CD4-positive, alpha-beta memory T cell (primary cell): ENCODE measurements around the gene RIPOR1. TPM values are rescaled to one million over a fixed set of nuclear protein-coding genes. Genes with fewer than 3 reads are reported as not detected.

ENCODE experiments used
- CTCF ChIA-PET: fragments of 350-600 bp; sonication (Branson Sonifier 250); formaldehyde crosslinking; loops from one replicate; lab custom pipeline; 2021; ENCODE audit warnings: inconsistent platforms; ENCODE audit not compliant: partially characterized antibody; lab: Charles Lee
- POLR2A ChIA-PET: fragments of 350-600 bp; sonication (Branson Sonifier 250); formaldehyde crosslinking; loops from one replicate; lab custom pipeline; 2021; ENCODE audit not compliant: partially characterized antibody; lab: Charles Lee
- DNase-seq, 5 donors: peaks; one replicate each; pipeline versions ENCODE4 v3.0.0 to v3.0.0-alpha.2; 2020 to 2022; ENCODE audit warnings: mixed read lengths in 1 of 5
- H3K27ac ChIP-seq: one replicate; pipeline ENCODE4 v1.7.0; 2013; ENCODE audit warnings: low read depth, low read length
- H3K27me3 ChIP-seq: 2 replicates; pipeline ENCODE4 v1.7.0; 2013; ENCODE audit warnings: mild to moderate bottlenecking, low read length, moderate library complexity; ENCODE audit not compliant: insufficient read depth
- H3K36me3 ChIP-seq: 2 replicates; pipeline ENCODE4 v1.7.0; 2013; ENCODE audit warnings: mild to moderate bottlenecking, low read length, moderate library complexity; ENCODE audit not compliant: insufficient read depth
- H3K4me1 ChIP-seq: 2 replicates; pipeline ENCODE4 v1.7.0; 2013; ENCODE audit warnings: mild to moderate bottlenecking, low read length, moderate library complexity; ENCODE audit not compliant: insufficient read depth
- H3K4me3 ChIP-seq, 2 donors: one replicate each; pipeline ENCODE4 v1.7.0; 2013; ENCODE audit warnings: low read length in 2 of 2, mild to moderate bottlenecking in 1 of 2
- H3K9me3 ChIP-seq, 2 donors: one replicate each; pipeline ENCODE4 v1.7.0; 2013; ENCODE audit warnings: low read length in 2 of 2, control low read depth in 1 of 2; ENCODE audit not compliant: control insufficient read depth in 1 of 2
- H3K27ac Mint-ChIP-seq, 7 donors: one replicate each; pipeline ENCODE4 v1.8.0; 2020 to 2021; ENCODE audit warnings: mixed read lengths in 7 of 7, mild to moderate bottlenecking in 6 of 7, inconsistent platforms in 3 of 7, moderate library complexity in 3 of 7
- H3K27me3 Mint-ChIP-seq, 2 donors: one replicate each; pipeline ENCODE4 v1.8.0; 2020 to 2021; ENCODE audit warnings: mixed read lengths in 2 of 2
- H3K36me3 Mint-ChIP-seq, 2 donors: one replicate each; pipeline ENCODE4 v1.8.0; 2020 to 2021; ENCODE audit warnings: mixed read lengths in 2 of 2, inconsistent platforms in 1 of 2, mild to moderate bottlenecking in 1 of 2
- H3K4me1 Mint-ChIP-seq, 4 donors: one replicate each; pipeline ENCODE4 v1.8.0; 2020 to 2021; ENCODE audit warnings: mixed read lengths in 4 of 4, mild to moderate bottlenecking in 1 of 4
- H3K4me3 Mint-ChIP-seq, 8 donors: one replicate each; pipeline ENCODE4 v1.8.0; 2020 to 2021; ENCODE audit warnings: mixed read lengths in 8 of 8, mild to moderate bottlenecking in 7 of 8, moderate library complexity in 6 of 8, inconsistent platforms in 3 of 8
- H3K9me3 Mint-ChIP-seq, 8 donors: one replicate each; pipeline ENCODE4 v1.8.0; 2020 to 2021; ENCODE audit warnings: mixed read lengths in 8 of 8, mild to moderate bottlenecking in 5 of 8, inconsistent platforms in 3 of 8, moderate library complexity in 1 of 8
- intact Hi-C: fragments of 100-400 bp; cut with micrococcal nuclease; formaldehyde crosslinking; loops from one replicate; pipeline ENCODE4 v1.15.1; 2023
- polyA plus RNA-seq, 2 donors: library from polyadenylated mRNA; unstranded; fragments of 300-500 nt; fragmentation: Illumina TruSeq; gene quantifications; one replicate each; pipeline ENCODE4 v1.2.3, GENCODE V29; 2021
- total RNA-seq, 2 experiments: library from RNA; stranded (reverse); gene quantifications; one replicate each; pipeline ENCODE4 v1.2.3, GENCODE V29; 2021

Gene RIPOR1
- total and polyA plus RNA-seq, 4 experiments from 2014 or later: 0.75 to 53.8 (median 26.9) TPM

- POLR2A ChIA-PET: interaction anchor here (2.4 to 20.3 kb wide), 3 partner anchors 13 to 94 kb away, joined by 5 to 706 read pairs (median 190); partner anchors contain the start of genes CARMIL2 and CTCF
- H3K36me3 ChIP-seq: no peaks in the 10 kb centered on the region
- no peaks in the 10 kb centered on the region for H3K27me3 ChIP-seq
- no peak for DNase-seq
- no peaks in the 10 kb centered on the region for H3K27me3 Mint-ChIP-seq
- no peak overlapping the region for H3K4me3 Mint-ChIP-seq
- CTCF ChIA-PET: interaction anchor here (1.6 to 9.3 kb wide), 3 partner anchors 10 to 97 kb away, joined by 3 to 361 read pairs (median 329); partner anchors contain the start of genes CARMIL2 and CTCF
- H3K4me1 ChIP-seq: peaks cover 45% of the 10 kb centered on the region
- peak overlapping the region; percentile 42 for H3K27ac ChIP-seq
- H3K4me3 ChIP-seq: no peak overlapping the region
- no peaks in the 10 kb centered on the region for H3K9me3 ChIP-seq
- peaks cover 4 to 6% of the 10 kb centered on the region in 2 donors for H3K36me3 Mint-ChIP-seq
- H3K27ac Mint-ChIP-seq: peak overlapping the region in 5 of 7 donors; percentile 23 to 85 (median 77)
- H3K9me3 Mint-ChIP-seq: no peaks in the 10 kb centered on the region
- peaks cover 29 to 55% (median 44%) of the 10 kb centered on the region in 4 donors for H3K4me1 Mint-ChIP-seq
- intact Hi-C loops: no loop called here
Observed at GRCh38 chr16:67549240-67549639, 20.6 kb downstream of the RIPOR1 start.

- Histone ChIP-seq H3K27ac (no peak overlapping the region), H3K9me3 (no peaks in the 10 kb centered on the region), H3K4me3 (no peak overlapping the region), H3K36me3 (no peaks in the 10 kb centered on the region), H3K27me3 (no peaks in the 10 kb centered on the region), H3K4me1 (peaks cover 51% of the 10 kb centered on the region)
- Mint-ChIP-seq H3K27me3 (no peaks in the 10 kb centered on the region), H3K4me1 (peaks cover 29 to 59% (median 46%) of the 10 kb centered on the region in 4 donors), H3K9me3 (no peaks in the 10 kb centered on the region), H3K4me3 (peak overlapping the region in 4 of 8 donors; percentile 0 to 40 (median 22)), H3K27ac (peak overlapping the region in 6 of 7 donors; percentile 23 to 88 (median 83)), H3K36me3 (peaks cover 4 to 6% of the 10 kb centered on the region in 2 donors)
- ChIA-PET POLR2A (interaction anchor here (1.6 to 20.3 kb wide), 3 partner anchors 12 to 93 kb away, joined by 4 to 706 read pairs (median 190); partner anchors contain the start of genes CARMIL2 and CTCF), CTCF (interaction anchor here (0.9 to 9.3 kb wide), 5 partner anchors 9 to 96 kb away, joined by 3 to 361 read pairs (median 31); partner anchors contain the start of genes CARMIL2 and CTCF)
- no peak for DNase-seq
- intact Hi-C loops: no loop called here
Observed at GRCh38 chr16:67549936-67550335, 21.3 kb downstream of the RIPOR1 start.

- no peak overlapping the region for H3K27ac Mint-ChIP-seq
- no peak overlapping the region for H3K4me3 ChIP-seq
- peaks cover 61% of the 10 kb centered on the region for H3K4me1 ChIP-seq
- H3K36me3 Mint-ChIP-seq: peaks cover 4 to 6% of the 10 kb centered on the region in 2 donors
- H3K27me3 Mint-ChIP-seq: no peaks in the 10 kb centered on the region
- no peaks in the 10 kb centered on the region for H3K9me3 Mint-ChIP-seq
- H3K27ac ChIP-seq: no peak overlapping the region
- peaks cover 35 to 69% (median 55%) of the 10 kb centered on the region in 4 donors for H3K4me1 Mint-ChIP-seq
- H3K36me3 ChIP-seq: no peaks in the 10 kb centered on the region
- POLR2A ChIA-PET: interaction anchor here (1.6 to 20.3 kb wide), 3 partner anchors 11 to 92 kb away, joined by 4 to 706 read pairs (median 190); partner anchors contain the start of genes CARMIL2 and CTCF
- CTCF ChIA-PET: interaction anchor here (0.8 to 9.3 kb wide), 4 partner anchors 11 to 118 kb away, joined by 3 to 329 read pairs (median 18); partner anchors contain the start of genes CARMIL2 and CTCF
- H3K9me3 ChIP-seq: no peaks in the 10 kb centered on the region
- no peak overlapping the region for H3K4me3 Mint-ChIP-seq
- peak in 1 of 5 donors; percentile 31 for DNase-seq
- H3K27me3 ChIP-seq: no peaks in the 10 kb centered on the region
- intact Hi-C loops: no loop called here
Observed at GRCh38 chr16:67551091-67551490, 22.5 kb downstream of the RIPOR1 start.

GRCh38 chr16:67551972-67552371 is 23.3 kb downstream of the RIPOR1 start:
- H3K4me1 ChIP-seq: peaks cover 64% of the 10 kb centered on the region
- DNase-seq: no peak
- Mint-ChIP-seq H3K9me3 (no peaks in the 10 kb centered on the region), H3K27ac (peak overlapping the region in 6 of 7 donors; percentile 5 to 92 (median 68)), H3K36me3 (peaks cover 3 to 4% of the 10 kb centered on the region in 2 donors), H3K27me3 (no peaks in the 10 kb centered on the region), H3K4me3 (peak overlapping the region in 1 of 8 donors; percentile 17), H3K4me1 (peaks cover 40 to 71% (median 55%) of the 10 kb centered on the region in 4 donors)
- intact Hi-C loops: no loop called here
- no peak overlapping the region for H3K27ac ChIP-seq
- no peaks in the 10 kb centered on the region for H3K9me3 ChIP-seq
- no peaks in the 10 kb centered on the region for H3K27me3 ChIP-seq
- no peak overlapping the region for H3K4me3 ChIP-seq
- CTCF ChIA-PET: interaction anchor here (1.0 to 9.3 kb wide), 3 partner anchors 11 to 94 kb away, joined by 3 to 329 read pairs (median 31); partner anchors contain the start of genes CARMIL2 and CTCF
- POLR2A ChIA-PET: interaction anchor here (11.9 to 20.3 kb wide), 2 partner anchors 10 to 91 kb away, joined by 190 to 706 read pairs; partner anchors contain the start of genes CARMIL2 and CTCF
- H3K36me3 ChIP-seq: no peaks in the 10 kb centered on the region

GRCh38 chr16:67552476-67552875 is 23.8 kb downstream of the RIPOR1 start:
- no peaks in the 10 kb centered on the region for H3K9me3 Mint-ChIP-seq
- peaks cover 3 to 4% of the 10 kb centered on the region in 2 donors for H3K36me3 Mint-ChIP-seq
- peak overlapping the region in 4 of 8 donors; percentile 23 to 65 (median 46) for H3K4me3 Mint-ChIP-seq
- ChIA-PET CTCF (interaction anchor here (1.0 to 4.9 kb wide), 2 partner anchors 10 to 31 kb away, joined by 3 to 31 read pairs; partner anchors contain the start of gene CTCF), POLR2A (interaction anchor here (11.9 to 20.3 kb wide), 3 partner anchors 6 to 91 kb away, joined by 190 to 706 read pairs (median 706); partner anchors contain the start of genes CARMIL2 and CTCF)
- no peaks in the 10 kb centered on the region for H3K9me3 ChIP-seq
- peak overlapping the region; percentile 47 to 92 (median 78) for H3K27ac Mint-ChIP-seq
- intact Hi-C loops: no loop called here
- no peak overlapping the region for H3K27ac ChIP-seq
- H3K4me1 ChIP-seq: peaks cover 63% of the 10 kb centered on the region
- no peak overlapping the region for H3K4me3 ChIP-seq
- no peaks in the 10 kb centered on the region for H3K27me3 Mint-ChIP-seq
- no peak for DNase-seq
- H3K4me1 Mint-ChIP-seq: peaks cover 36 to 71% (median 51%) of the 10 kb centered on the region in 4 donors
- no peaks in the 10 kb centered on the region for H3K36me3 ChIP-seq
- no peaks in the 10 kb centered on the region for H3K27me3 ChIP-seq

- Histone ChIP-seq H3K4me3 (no peak overlapping the region), H3K36me3 (no peaks in the 10 kb centered on the region), H3K27ac (peak overlapping the region; percentile 54), H3K4me1 (peaks cover 57% of the 10 kb centered on the region), H3K9me3 (no peaks in the 10 kb centered on the region), H3K27me3 (no peaks in the 10 kb centered on the region)
- peaks cover 32 to 58% (median 41%) of the 10 kb centered on the region in 4 donors for H3K4me1 Mint-ChIP-seq
- H3K4me3 Mint-ChIP-seq: peak overlapping the region in 7 of 8 donors; percentile 18 to 83 (median 70)
- peak overlapping the region; percentile 79 to 93 (median 88) for H3K27ac Mint-ChIP-seq
- ChIA-PET CTCF (interaction anchor here (0.8 to 11.7 kb wide), 8 partner anchors 9 to 88 kb away, joined by 3 to 361 read pairs (median 4); partner anchors contain the start of genes CARMIL2 and RIPOR1), POLR2A (interaction anchor here (1.0 to 20.3 kb wide), 12 partner anchors 7 to 380 kb away, joined by 3 to 706 read pairs (median 6); partner anchors contain the start of genes ACD, CARMIL2, CTCF and PARD6A)
- no peaks in the 10 kb centered on the region for H3K9me3 Mint-ChIP-seq
- H3K27me3 Mint-ChIP-seq: no peaks in the 10 kb centered on the region
- H3K36me3 Mint-ChIP-seq: peaks cover 0 to 1% of the 10 kb centered on the region in 2 donors
- intact Hi-C loops: loop anchor here (1.0 kb wide), 1 partner anchor 9 kb away; no protein-coding TSS in a partner anchor
- peak; percentile 36 to 68 (median 40) for DNase-seq
Observed at GRCh38 chr16:67555795-67556212, 27.2 kb downstream of the RIPOR1 start.
